Panc1 (cell line): Measurements from ENCODE around the gene HLA-G. TPM values are rescaled to one million over a fixed set of nuclear protein-coding genes. Genes with fewer than 3 reads are reported as not detected.

Experiments used
- ATAC-seq: fragments of 200-7000 bp; cut with Tn5 transposase; 2 replicates; pipeline ENCODE4 v1.9.1; 2020; ENCODE audit warnings: mild to moderate bottlenecking, moderate library complexity
- BruUV-seq: library from RNA; stranded (reverse); fragments of 400-500 nt; replicated peaks from 2 replicates; lab custom pipeline; 2021; lab: Mats Ljungman, UMichigan
- CTCF ChIA-PET: fragments of 300-600 bp; sonication (Branson Sonifier 250); formaldehyde crosslinking; loops from one replicate; lab custom pipeline; 2022; ENCODE audit warnings: antibody characterized with exemption; lab: Charles Lee
- POLR2A ChIA-PET: fragments of 300-600 bp; sonication (Branson Sonifier 250); formaldehyde crosslinking; loops from one replicate; lab custom pipeline; 2022; ENCODE audit warnings: antibody characterized with exemption; lab: Charles Lee
- DNase-seq: peaks from one replicate; pipeline ENCODE4 v3.0.0-alpha.2; 2010; ENCODE audit warnings: low read depth, low spot score
- H3K27ac ChIP-seq: 2 replicates; pipeline ENCODE4 v1.5.1; 2011; ENCODE audit warnings: mild to moderate bottlenecking, low read length, inconsistent platforms
- H3K27me3 ChIP-seq: fragments of 200-500 bp; sonication (Bioruptor generic); 2 replicates; pipeline ENCODE4 v1.6.0; 2014; ENCODE audit warnings: low read length, inconsistent platforms; ENCODE audit not compliant: control insufficient read depth, insufficient read depth
- H3K36me3 ChIP-seq: fragments of 200-500 bp; sonication (Bioruptor generic); 2 replicates; pipeline ENCODE4 v1.5.1; 2014; ENCODE audit warnings: inconsistent platforms, mild to moderate bottlenecking, low read length, moderate library complexity; ENCODE audit not compliant: control insufficient read depth, insufficient read depth
- H3K4me1 ChIP-seq: 2 replicates; pipeline ENCODE4 v1.5.1; 2011; ENCODE audit warnings: inconsistent platforms, mild to moderate bottlenecking, low read length, moderate library complexity; ENCODE audit not compliant: control insufficient read depth, insufficient read depth
- H3K4me3 ChIP-seq, 2 experiments: 2 replicates each; pipeline ENCODE4 v1.5.1; 2011 to 2012; ENCODE audit warnings: low read depth in 2 of 2, low read length in 2 of 2, mild to moderate bottlenecking in 2 of 2, inconsistent platforms in 1 of 2, moderate library complexity in 1 of 2
- H3K9me3 ChIP-seq: fragments of 200-500 bp; sonication (Bioruptor generic); 2 replicates; pipeline ENCODE4 v1.5.1; 2014; ENCODE audit warnings: low read depth, mild to moderate bottlenecking, inconsistent platforms, low read length, moderate library complexity; ENCODE audit not compliant: control insufficient read depth, insufficient read depth
- POLR2AphosphoS5 ChIP-seq: IDR thresholded peaks from 2 replicates; pipeline ENCODE4 v1.6.1; 2012; ENCODE audit warnings: mild to moderate bottlenecking, low read depth, low read length, moderate library complexity
- SIN3A ChIP-seq: IDR thresholded peaks from 2 replicates; pipeline ENCODE4 v1.6.1; 2012; ENCODE audit warnings: low read depth, mild to moderate bottlenecking, low read length, moderate library complexity, borderline replicate concordance; ENCODE audit not compliant: insufficient read depth
- TCF7L2 ChIP-seq: IDR thresholded peaks from 2 replicates; pipeline ENCODE4 v1.6.1; 2011; ENCODE audit warnings: mild to moderate bottlenecking, low read depth, low read length, inconsistent platforms
- in situ Hi-C: cut with HindIII; loops from 2 replicates; pipeline ENCODE4 v1.10.0; 2016; ENCODE audit warnings: low sequenced_read_pairs, low pct_unique_long_range_greater_than_20kb
- intact Hi-C: fragments of 100-400 bp; cut with micrococcal nuclease; formaldehyde crosslinking; loops from one replicate; pipeline ENCODE4 v1.10.0; 2022; ENCODE audit not compliant: unreplicated experiment
- total RNA-seq: library from RNA; stranded (reverse); gene quantifications from one replicate; pipeline ENCODE4 v1.2.1, GENCODE V29; 2021; ENCODE audit not compliant: unreplicated experiment
- TF ChIP-seq, protein P1 (sequence below): fragments of 450-650 bp; IDR thresholded peaks from 2 replicates; pipeline ENCODE4 v1.5.1; 2017; ENCODE audit warnings: mild to moderate bottlenecking
- TF ChIP-seq, protein P2 (sequence below), 2 experiments: IDR thresholded peaks; 2 replicates each; pipeline ENCODE4 v1.6.1; 2011 to 2012; ENCODE audit warnings: low read depth in 2 of 2, control low read depth in 1 of 2, low read length in 1 of 2, mild to moderate bottlenecking in 1 of 2, moderate library complexity in 1 of 2; ENCODE audit not compliant: insufficient read depth in 1 of 2

HLA-G gene
- total RNA-seq, 1 experiment from 2014 or later: 0.62 TPM

DNA sequence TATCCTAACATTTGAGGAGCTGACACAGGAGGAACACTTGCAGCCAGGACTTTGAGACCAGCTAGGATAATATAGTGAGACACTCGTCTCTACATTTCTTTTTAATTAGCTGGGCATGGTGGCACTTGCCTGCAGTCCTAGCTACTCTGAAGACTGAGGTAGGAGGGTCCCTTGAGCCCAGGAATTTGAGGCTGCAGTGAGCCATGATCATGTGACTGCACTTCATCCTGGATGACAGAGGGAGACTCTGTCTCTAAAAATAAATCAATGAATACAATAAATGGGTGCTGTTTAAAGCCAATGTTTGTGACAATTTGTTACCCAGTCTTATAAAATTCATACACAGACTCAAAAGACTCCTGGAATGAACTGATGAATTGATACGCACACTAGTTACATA lies 1.8 kb upstream of the HLA-G start:
- POLR2A ChIA-PET: no interaction called here
- Histone ChIP-seq H3K27ac (no peak overlapping the region), H3K27me3 (peaks cover 3% of the 10 kb centered on the region), H3K4me3 (no peak overlapping the region), H3K9me3 (no peaks in the 10 kb centered on the region), H3K36me3 (no peaks in the 10 kb centered on the region), H3K4me1 (no peaks in the 10 kb centered on the region; the same call in 1 of the 2 replicates)
- DNase-seq (no peak), ATAC-seq (no peak)
- TF ChIP-seq, protein P1, sequence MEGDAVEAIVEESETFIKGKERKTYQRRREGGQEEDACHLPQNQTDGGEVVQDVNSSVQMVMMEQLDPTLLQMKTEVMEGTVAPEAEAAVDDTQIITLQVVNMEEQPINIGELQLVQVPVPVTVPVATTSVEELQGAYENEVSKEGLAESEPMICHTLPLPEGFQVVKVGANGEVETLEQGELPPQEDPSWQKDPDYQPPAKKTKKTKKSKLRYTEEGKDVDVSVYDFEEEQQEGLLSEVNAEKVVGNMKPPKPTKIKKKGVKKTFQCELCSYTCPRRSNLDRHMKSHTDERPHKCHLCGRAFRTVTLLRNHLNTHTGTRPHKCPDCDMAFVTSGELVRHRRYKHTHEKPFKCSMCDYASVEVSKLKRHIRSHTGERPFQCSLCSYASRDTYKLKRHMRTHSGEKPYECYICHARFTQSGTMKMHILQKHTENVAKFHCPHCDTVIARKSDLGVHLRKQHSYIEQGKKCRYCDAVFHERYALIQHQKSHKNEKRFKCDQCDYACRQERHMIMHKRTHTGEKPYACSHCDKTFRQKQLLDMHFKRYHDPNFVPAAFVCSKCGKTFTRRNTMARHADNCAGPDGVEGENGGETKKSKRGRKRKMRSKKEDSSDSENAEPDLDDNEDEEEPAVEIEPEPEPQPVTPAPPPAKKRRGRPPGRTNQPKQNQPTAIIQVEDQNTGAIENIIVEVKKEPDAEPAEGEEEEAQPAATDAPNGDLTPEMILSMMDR: no peak
- TF ChIP-seq, protein P2, sequence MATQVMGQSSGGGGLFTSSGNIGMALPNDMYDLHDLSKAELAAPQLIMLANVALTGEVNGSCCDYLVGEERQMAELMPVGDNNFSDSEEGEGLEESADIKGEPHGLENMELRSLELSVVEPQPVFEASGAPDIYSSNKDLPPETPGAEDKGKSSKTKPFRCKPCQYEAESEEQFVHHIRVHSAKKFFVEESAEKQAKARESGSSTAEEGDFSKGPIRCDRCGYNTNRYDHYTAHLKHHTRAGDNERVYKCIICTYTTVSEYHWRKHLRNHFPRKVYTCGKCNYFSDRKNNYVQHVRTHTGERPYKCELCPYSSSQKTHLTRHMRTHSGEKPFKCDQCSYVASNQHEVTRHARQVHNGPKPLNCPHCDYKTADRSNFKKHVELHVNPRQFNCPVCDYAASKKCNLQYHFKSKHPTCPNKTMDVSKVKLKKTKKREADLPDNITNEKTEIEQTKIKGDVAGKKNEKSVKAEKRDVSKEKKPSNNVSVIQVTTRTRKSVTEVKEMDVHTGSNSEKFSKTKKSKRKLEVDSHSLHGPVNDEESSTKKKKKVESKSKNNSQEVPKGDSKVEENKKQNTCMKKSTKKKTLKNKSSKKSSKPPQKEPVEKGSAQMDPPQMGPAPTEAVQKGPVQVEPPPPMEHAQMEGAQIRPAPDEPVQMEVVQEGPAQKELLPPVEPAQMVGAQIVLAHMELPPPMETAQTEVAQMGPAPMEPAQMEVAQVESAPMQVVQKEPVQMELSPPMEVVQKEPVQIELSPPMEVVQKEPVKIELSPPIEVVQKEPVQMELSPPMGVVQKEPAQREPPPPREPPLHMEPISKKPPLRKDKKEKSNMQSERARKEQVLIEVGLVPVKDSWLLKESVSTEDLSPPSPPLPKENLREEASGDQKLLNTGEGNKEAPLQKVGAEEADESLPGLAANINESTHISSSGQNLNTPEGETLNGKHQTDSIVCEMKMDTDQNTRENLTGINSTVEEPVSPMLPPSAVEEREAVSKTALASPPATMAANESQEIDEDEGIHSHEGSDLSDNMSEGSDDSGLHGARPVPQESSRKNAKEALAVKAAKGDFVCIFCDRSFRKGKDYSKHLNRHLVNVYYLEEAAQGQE (IDR thresholded peaks at IDR 0.05; ENCODE audit: insufficient read depth in 1 of 2, low read depth in 2 of 2, low read length in 1 of 2): no peak
- TF ChIP-seq TCF7L2: no peak
- no peak for TF ChIP-seq POLR2AphosphoS5
- TF ChIP-seq SIN3A: no peak
- no TSS peak for BruUV-seq
- CTCF ChIA-PET: no interaction called here
- in situ Hi-C loops (no loop called here), intact Hi-C loops (no loop called here)

DNA sequence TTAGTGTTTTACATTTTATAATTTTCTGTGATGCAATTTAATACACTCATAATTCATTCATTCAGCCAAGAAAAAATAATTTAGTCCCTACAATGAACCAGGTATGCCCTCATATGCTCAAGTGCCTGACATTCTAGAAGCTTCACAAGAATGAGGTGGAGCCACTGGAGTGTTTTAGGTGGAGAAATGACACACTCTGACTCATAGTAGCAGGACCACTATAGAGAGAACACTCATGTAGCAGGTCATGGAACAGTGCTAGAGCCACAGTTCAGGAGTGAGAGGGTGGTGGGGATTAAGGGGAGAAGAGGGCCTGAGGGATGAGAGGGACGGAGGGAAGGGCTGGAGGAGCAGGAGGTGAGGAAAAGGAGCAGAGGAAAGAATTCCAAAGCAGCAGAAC lies 1.4 kb upstream of the HLA-G start:
- Histone ChIP-seq H3K27me3 (peaks cover 4% of the 10 kb centered on the region; the same call in 1 of the 2 replicates), H3K27ac (no peak overlapping the region), H3K9me3 (no peaks in the 10 kb centered on the region), H3K36me3 (no peaks in the 10 kb centered on the region), H3K4me3 (no peak overlapping the region), H3K4me1 (no peaks in the 10 kb centered on the region; the same call in 1 of the 2 replicates)
- BruUV-seq: no TSS peak
- TF ChIP-seq SIN3A: no peak
- TF ChIP-seq POLR2AphosphoS5: no peak
- TF ChIP-seq TCF7L2: no peak
- TF ChIP-seq, protein P2 (IDR thresholded peaks at IDR 0.05; ENCODE audit: insufficient read depth in 1 of 2, low read depth in 2 of 2, low read length in 1 of 2): no peak
- TF ChIP-seq, protein P1: no peak
- DNase-seq (no peak), ATAC-seq (no peak)
- in situ Hi-C loops (no loop called here), intact Hi-C loops (no loop called here)
- CTCF ChIA-PET: no interaction called here
- POLR2A ChIA-PET: no interaction called here
